H1 (cell line): ENCODE results near the gene CLN3.

ENCODE experiments used
- CHD2 ChIP-seq: IDR thresholded peaks from 2 replicates; pipeline ENCODE4 v1.6.1; 2012; ENCODE audit warnings: low read length, improper control_type of control experiment
- CREB1 ChIP-seq: IDR thresholded peaks from 2 replicates; pipeline ENCODE4 v1.6.1; 2012; ENCODE audit warnings: inconsistent platforms
- CTCF ChIP-seq, 3 experiments: IDR thresholded peaks; 1 replicate in 2 of 3; 2 replicates in 1 of 3; pipeline versions ENCODE4 v1.5.1 to v1.6.1; 2011; ENCODE audit warnings: low read length in 3 of 3, mild to moderate bottlenecking in 3 of 3, inconsistent platforms in 2 of 3, low read depth in 1 of 3, moderate library complexity in 1 of 3; ENCODE audit not compliant: insufficient read depth in 1 of 3; ENCODE audit errors: control extremely low read depth in 1 of 3
- POLR2A ChIP-seq, 2 experiments: IDR thresholded peaks; 1 replicate in 1 of 2; 2 replicates in 1 of 2; pipeline ENCODE4 v1.6.1; 2011; ENCODE audit warnings: low read depth in 2 of 2, low read length in 2 of 2, mild to moderate bottlenecking in 2 of 2; ENCODE audit errors: control extremely low read depth in 1 of 2
- POLR2AphosphoS5 ChIP-seq: IDR thresholded peaks from 2 replicates; pipeline ENCODE4 v1.6.1; 2011; ENCODE audit warnings: low read depth, low read length
- RFX5 ChIP-seq: IDR thresholded peaks from 2 replicates; pipeline ENCODE4 v1.6.1; 2011; ENCODE audit warnings: low read depth, low read length, improper control_type of control experiment, borderline replicate concordance
- TAF1 ChIP-seq: IDR thresholded peaks from 2 replicates; pipeline ENCODE4 v1.6.1; 2011; ENCODE audit warnings: mild to moderate bottlenecking, low read depth, low read length
- YY1 ChIP-seq: IDR thresholded peaks from 2 replicates; pipeline ENCODE4 v1.6.1; 2011; ENCODE audit warnings: low read depth, mild to moderate bottlenecking, low read length
- ZNF274 ChIP-seq: IDR thresholded peaks from 2 replicates; pipeline ENCODE4 v1.7.0; 2012; ENCODE audit warnings: low read length, borderline replicate concordance; ENCODE audit errors: extremely low read depth

DNA sequence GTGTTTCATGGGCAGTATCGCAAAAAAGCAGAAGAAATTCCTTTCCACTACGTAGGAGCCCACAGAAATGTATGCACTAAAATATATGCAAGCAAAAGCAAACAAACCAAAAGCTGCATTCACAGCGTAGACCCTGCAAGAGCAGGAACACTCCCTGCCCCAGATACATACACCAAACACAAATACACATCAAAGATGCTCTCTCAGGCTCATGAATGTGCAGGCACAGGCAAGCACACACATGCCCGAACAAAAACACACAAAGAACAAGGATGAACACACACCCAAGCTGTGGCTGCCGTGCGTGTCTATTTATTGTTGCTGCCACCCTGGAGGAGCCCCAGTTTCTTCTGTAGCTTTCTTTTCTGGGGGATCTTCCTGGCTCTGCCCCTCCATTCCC is 45.2 kb upstream of the CLN3 start:
- TF ChIP-seq TAF1 (no peak), POLR2A (IDR thresholded peaks at IDR 0.05; ENCODE audit: control extremely low read depth in 1 of 2, low read depth in 2 of 2, low read length in 2 of 2) (no peak), CTCF (IDR thresholded peaks at IDR 0.05; ENCODE audit: control extremely low read depth in 1 of 3, insufficient read depth in 1 of 3, low read depth in 1 of 3, low read length in 3 of 3) (no peak), RFX5 (no peak), CHD2 (no peak), ZNF274 (no peak), CREB1 (no peak), YY1 (no peak), POLR2AphosphoS5 (no peak)
